GM21381 (cell line): ENCODE measurements around the gene GANAB.
"Not testable (repeated sequence)": the region's sequence is repeated elsewhere in the genome, so short reads cannot be mapped to it uniquely, and the experiment has no call there.

ENCODE experiments used
- ATAC-seq: cut with Tn5 transposase; IDR thresholded peaks from one replicate; pipeline ENCODE4 v1.9.1; 2021; ENCODE audit warnings: mild to moderate bottlenecking, moderate library complexity; ENCODE audit not compliant: unreplicated experiment

Gene GANAB

DNA sequence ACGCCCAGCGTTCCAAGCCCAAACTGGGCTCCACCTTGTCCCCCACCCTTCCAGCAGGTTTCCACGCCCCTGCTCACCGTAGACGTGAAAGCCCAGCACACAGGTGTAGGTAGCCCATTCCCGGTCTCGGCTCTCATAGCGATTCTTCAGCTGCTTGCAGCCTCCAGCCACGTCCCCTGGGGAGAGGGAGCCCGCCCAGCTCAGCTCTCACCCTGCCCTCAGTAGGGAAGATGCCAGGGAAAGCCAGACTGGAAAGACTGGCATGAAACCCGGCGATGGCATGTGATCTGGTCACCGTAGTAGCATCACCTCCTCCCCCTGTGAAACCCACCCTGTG is 43.4 kb downstream of the GANAB start:
- ATAC-seq: no peak

DNA sequence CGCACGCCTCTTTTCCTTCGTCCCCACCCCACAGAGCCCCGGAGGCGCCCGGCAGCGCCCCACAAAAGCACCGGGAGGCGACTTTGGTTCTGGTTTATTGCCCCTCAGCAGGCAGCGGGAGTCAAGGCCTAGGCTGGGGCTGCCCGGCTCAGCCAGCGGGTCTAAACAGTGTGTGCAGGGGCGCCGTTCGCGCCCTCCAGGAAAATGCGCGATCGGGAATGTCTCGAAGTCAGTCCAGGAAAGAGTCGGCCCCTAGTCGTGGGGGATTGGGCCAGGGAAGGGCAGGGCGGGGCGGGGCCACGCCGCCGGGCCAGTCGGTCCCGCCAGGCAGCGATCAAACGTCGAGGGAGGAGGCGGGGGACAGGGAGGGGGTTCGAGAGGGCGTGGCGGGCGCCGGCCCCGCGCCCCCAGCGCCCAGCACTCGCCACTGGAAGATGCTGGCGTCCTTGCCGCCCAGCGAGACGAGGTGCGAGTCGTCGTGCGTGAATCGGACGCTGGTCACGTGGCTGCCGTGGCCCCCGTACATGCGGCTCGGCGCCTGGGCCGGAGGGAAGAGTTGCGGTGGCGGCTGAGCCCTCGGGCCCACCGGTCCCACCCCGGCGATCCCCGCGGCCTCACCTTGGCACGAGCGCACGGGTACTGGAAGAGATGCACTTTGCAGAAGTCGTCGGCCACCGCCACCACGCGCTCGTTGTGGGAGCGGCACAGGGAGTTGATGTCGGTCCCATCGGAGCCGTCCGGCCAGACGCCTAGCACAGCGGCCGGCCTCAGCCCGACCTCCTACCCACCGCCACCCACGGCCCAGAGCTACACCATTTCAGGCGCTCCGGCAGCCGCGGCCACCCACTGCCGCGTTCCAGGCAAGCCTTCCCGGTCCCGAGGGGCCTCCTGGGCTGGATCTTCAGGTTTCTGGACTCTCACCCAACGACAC is 44.0 kb downstream of the GANAB start:
- ATAC-seq: no peak

DNA sequence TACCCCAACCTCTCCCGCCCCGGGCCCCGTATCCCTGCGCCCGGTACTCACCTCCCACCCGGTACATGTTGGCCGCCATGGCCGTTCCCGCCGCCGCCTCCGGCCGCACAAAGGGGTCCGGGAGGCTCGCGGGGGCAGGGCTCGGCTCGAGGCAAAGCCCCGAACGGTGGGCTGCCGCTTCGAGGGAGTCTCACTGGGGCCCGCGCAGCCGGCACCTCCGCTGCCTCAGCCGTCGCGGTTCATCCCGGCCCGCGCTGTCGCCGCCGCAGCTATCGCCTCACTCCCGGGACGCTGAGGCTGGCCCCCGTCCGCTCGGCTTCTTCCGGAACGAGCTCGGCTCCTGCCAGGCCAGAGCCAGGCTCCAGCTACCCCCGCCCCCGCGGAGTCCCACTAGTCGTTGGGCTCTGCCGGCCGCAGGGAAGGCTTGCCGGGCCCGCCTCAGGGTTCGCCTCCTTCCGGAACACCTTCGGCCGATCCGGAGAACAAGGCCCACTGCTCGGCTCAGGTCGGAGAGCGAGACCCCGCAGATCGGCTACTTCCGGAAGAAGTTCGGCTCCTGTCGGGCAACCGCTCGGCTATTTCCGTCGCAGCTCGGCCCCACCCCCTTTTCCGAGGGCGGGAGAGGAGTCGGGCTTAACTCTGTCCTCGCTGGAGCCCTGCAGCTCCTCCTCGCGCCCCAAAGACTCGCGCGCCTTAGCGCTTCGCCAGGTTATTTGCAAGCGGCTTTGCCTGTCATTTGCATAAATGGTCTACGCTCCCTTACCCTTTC is 44.9 kb downstream of the GANAB start, which contains the start of gene MTA2:
Gene MTA2, minus strand, starts transcription at position 494 of the 769 bp plus-strand sequence. Its CDS starts 415 bp downstream, at position 79.
- peak; percentile 74 for ATAC-seq

DNA sequence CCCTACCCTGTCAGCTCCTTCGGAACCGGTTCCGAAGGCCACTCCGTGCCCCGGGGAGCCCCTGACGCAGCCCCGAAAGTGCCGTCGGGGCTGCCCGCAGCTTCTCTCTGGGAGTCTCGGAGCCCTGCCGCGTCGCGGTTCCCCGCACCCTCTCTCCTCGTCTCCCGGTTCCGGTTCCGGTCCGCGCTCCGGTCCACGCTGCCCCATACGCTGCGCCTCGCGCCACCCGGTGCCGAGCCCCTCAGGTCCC is 45.4 kb downstream of the GANAB start:
- no peak for ATAC-seq

DNA sequence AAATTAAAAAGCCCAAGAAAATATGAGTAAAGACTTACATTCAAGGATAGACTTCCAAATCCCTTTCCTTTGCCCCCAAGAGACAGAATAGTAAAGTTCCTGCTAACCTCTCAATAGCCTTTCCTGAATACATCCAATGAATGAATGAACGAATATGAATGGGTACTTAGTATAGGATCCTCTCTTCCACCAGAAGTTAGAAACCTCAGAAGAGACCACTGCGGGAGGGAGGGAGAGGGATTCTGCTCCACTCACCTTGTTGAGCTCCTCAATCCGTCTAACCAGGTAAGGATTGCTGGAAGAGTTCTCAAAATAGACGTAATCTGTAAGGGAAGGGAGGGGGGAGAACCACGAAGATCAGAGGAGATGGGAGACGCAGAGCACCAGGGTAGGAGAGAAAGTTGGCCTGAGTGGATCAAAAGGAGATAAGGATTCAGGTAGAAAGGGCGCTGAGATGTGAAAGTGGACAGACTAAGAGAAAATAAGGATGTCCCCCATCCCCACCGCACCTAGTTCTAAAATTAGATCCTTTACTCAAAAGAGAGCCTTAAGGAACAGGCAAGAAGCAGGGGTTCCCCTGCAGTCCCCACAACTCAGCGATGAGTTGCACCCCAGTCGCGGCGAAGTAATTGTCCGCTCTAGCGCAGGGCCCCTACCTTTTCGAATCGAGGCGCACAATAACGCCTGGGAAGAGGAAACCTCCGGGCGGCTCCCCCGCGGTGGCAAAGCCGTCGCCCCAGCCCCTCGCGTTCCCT is 45.9 kb downstream of the GANAB start:
- ATAC-seq: no peak

- ATAC-seq: no peak
Observed at GRCh38 chr11:62599901-62600300, 46.5 kb downstream of the GANAB start.

GRCh38 chr11:62599069-62599696 is 47.2 kb downstream of the GANAB start:
- ATAC-seq: peak; percentile 45

- no peak for ATAC-seq
Observed at GRCh38 chr11:62595124-62595523, 51.3 kb downstream of the GANAB start.

- no peak for ATAC-seq
Observed at GRCh38 chr11:62593434-62594044, 52.9 kb downstream of the GANAB start.

GRCh38 chr11:62592989-62593421 is 53.4 kb downstream of the GANAB start:
- ATAC-seq: no peak

DNA sequence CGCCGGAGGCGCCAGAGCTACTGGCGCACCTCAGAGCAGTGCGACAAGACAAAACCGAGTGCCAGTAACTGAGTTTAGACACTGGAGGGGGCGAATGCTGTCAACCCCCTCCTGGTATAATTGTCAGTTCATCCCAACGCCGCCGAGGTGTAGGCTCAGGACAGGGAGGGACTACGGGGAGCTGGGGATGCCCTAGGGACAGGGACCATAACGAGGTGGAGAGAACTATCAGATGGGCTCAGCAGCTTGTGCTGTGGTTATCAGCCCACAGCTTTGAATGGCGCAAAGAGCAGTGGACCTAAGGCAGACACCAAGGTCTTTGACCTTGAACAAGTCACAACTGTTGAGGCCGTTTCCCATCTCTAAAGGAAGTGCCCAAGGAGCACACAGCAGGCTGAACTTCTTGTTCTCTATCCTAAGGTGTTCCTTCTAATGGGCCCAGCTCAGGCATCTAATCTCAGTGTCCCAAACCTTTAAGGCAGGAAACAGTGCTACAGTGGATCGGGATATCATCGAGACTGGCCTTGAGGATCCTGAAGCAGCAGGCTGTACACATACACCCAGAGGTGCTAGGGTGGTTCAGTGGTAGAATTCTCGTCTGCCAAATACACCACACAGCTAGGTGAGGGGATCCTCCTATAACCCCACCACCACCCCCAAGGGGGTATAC is 54.1 kb downstream of the GANAB start:
- ATAC-seq: no peak

DNA sequence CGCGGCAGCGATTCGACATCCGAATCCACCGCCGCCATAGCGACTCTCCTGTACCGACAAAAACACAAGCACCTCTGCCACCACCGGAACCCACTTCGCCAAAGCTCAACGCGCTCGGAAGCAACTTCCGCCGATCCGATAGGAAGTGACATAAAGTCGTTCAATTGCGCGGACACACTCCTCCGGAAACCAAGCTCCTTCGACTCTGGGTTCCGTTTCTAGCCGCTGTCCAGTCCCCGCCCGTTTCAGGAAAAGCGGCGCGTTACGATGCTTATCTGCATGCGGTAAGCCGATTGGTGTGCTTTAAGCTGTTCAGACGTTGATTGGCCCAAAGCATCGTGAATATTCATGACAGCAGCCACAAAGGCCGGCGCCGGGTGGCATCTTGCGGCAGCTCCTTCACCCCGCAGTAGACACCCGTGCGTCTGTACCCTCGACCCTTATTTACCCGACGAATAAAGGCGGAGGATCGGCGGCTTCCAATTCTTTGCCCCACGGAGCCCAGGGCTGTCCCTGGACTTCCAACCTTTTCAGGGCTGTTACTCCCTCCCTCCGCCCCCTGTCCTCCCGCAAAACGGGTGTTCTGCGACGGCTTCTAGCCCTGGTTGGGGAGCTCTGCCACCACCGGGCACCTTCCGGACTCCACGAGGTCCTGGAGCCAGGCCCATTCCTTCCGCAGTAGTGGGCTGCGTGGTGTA is 54.8 kb downstream of the GANAB start, which contains the start of gene TUT1:
Gene TUT1, minus strand, starts transcription at position 76 of the 698 bp plus-strand sequence. Its CDS starts 38 bp downstream, at position 38.
- peak; percentile 87 for ATAC-seq

GRCh38 chr11:62588966-62589637 is 57.3 kb downstream of the GANAB start:
- no peak for ATAC-seq

DNA sequence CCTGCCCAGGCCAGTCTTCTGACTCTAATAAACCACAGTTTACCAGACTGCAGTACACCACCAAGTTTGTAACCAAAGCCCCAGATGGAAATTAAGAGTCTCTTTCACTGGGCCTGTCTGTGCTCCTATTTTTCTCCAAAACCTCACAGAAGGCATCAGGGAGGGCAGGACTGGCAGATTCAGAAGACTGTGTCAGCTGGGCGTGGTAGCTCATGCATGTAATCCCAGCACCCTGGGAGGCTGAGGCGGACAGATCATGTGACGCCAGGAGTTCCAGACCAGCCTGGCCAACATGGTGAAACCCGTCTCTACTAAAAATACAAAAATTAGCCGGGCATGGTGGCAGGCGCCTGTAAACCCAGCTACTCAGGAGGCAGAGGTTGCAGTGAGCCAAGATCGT is 61.1 kb downstream of the GANAB start:
- ATAC-seq: not testable (repeated sequence)

DNA sequence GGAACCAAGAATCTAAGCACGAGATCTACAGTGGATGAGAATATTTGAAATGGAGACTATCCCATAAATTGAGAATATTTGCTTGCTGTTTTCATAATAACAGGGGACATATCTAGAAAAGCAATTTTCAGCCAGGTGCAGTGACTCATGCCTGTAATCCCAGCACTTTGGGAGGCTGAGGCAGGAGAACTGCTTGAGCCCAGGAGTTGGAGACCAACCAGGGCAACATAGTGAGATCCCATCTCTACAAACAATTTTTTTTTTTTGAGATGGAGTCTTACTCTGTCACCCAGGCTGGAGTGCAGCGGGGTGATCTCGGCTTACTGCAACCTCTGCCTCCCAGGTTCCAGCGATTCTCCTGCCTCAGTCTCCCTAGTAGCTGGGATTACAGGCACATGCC is 64.7 kb downstream of the GANAB start:
- not testable (repeated sequence) for ATAC-seq

GRCh38 chr11:62580959-62581715 is 65.3 kb downstream of the GANAB start:
- no peak for ATAC-seq

- no peak for ATAC-seq
Observed at GRCh38 chr11:62579252-62579651, 67.2 kb downstream of the GANAB start.

DNA sequence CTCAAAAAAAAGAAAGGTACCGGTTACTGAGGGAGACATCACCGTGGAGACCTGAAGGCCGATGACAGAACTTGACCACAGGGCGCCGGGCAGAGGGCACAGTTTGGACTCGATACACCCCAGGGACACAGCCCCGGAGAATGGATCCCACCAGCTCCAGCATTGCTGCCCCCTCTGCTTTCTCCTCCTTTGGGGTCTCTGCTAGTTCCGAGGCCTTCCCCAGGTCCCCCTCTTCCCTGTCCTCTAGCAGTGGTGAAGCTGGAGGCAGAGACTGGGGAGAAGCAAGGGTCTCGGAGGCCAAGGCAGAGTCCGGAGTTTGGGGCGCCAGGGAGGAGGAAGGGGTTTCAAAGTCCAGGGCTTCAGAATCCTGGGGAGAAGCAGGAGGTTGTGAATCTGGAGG is 67.9 kb downstream of the GANAB start:
- ATAC-seq: no peak
